Measurements from ENCODE around the gene AGO3. TPM values are rescaled to one million over a fixed set of nuclear protein-coding genes. Genes with fewer than 3 reads are reported as not detected.
A peak's percentile ranks its signal among the peaks of the same experiment; 100 is the strongest.

Gene AGO3
- total RNA-seq, 1 donor from 2014 or later, result 29.2 TPM

- Mint-ChIP-seq H3K36me3 (ENCODE audit: low read depth) (no peaks in the 10 kb centered on the region), H3K27ac (ENCODE audit: unreplicated experiment) (no peak overlapping the region), H3K27me3 (ENCODE audit: low read depth) (no peaks in the 10 kb centered on the region), H3K9me3 (no peaks in the 10 kb centered on the region), H3K4me3 (no peak overlapping the region), H3K4me1 (peaks cover 6% of the 10 kb centered on the region)
- TF ChIP-seq, protein P1, sequence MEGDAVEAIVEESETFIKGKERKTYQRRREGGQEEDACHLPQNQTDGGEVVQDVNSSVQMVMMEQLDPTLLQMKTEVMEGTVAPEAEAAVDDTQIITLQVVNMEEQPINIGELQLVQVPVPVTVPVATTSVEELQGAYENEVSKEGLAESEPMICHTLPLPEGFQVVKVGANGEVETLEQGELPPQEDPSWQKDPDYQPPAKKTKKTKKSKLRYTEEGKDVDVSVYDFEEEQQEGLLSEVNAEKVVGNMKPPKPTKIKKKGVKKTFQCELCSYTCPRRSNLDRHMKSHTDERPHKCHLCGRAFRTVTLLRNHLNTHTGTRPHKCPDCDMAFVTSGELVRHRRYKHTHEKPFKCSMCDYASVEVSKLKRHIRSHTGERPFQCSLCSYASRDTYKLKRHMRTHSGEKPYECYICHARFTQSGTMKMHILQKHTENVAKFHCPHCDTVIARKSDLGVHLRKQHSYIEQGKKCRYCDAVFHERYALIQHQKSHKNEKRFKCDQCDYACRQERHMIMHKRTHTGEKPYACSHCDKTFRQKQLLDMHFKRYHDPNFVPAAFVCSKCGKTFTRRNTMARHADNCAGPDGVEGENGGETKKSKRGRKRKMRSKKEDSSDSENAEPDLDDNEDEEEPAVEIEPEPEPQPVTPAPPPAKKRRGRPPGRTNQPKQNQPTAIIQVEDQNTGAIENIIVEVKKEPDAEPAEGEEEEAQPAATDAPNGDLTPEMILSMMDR (conservative IDR thresholded peaks at IDR 0.05), result no peak
- no peak for DNase-seq (ENCODE audit: low read depth, low spot score)
Observed at GRCh38 chr1:36076979-36077573, 146.2 kb downstream of the AGO3 start.

GRCh38 chr1:36080236-36080635, 149.3 kb downstream of the AGO3 start:
- DNase-seq (ENCODE audit: low read depth, low spot score), result no peak
- no peaks in the 10 kb centered on the region for H3K36me3 Mint-ChIP-seq (ENCODE audit: low read depth)
- TF ChIP-seq, protein P1 (conservative IDR thresholded peaks at IDR 0.05), result no peak
- no peak overlapping the region for H3K4me3 Mint-ChIP-seq
- no peaks in the 10 kb centered on the region for H3K9me3 Mint-ChIP-seq
- peaks cover 8% of the 10 kb centered on the region for H3K4me1 Mint-ChIP-seq
- no peak overlapping the region for H3K27ac Mint-ChIP-seq (ENCODE audit: unreplicated experiment)
- no peaks in the 10 kb centered on the region for H3K27me3 Mint-ChIP-seq (ENCODE audit: low read depth)

DNA sequence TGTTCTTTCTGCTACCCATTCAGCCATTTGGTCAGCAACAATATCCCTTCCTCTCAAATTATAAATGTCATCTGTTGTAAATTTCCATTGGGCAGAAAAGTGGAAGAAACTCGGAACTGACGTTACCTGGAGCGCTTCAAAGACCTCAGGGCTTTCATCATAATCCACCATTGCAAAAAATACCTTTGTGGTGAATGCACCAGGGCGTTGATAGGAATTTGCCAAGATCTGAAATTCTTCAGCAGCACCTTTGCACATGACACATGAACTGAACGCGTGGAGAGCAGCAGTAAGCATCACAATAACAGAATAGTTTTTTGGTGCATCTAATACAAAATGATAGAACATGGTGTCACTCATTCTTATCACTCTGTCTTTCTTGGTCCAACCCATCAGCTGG, 149.9 kb downstream of the AGO3 start:
- H3K9me3 Mint-ChIP-seq, result no peaks in the 10 kb centered on the region
- no peaks in the 10 kb centered on the region for H3K36me3 Mint-ChIP-seq (ENCODE audit: low read depth)
- H3K4me3 Mint-ChIP-seq, result peak overlapping the region; percentile 33
- H3K4me1 Mint-ChIP-seq, result peaks cover 8% of the 10 kb centered on the region
- no peaks in the 10 kb centered on the region for H3K27me3 Mint-ChIP-seq (ENCODE audit: low read depth)
- no peak for DNase-seq (ENCODE audit: low read depth, low spot score)
- no peak overlapping the region for H3K27ac Mint-ChIP-seq (ENCODE audit: unreplicated experiment)
- TF ChIP-seq, protein P1 (conservative IDR thresholded peaks at IDR 0.05), result no peak

GRCh38 chr1:36081926-36082485, 151.1 kb downstream of the AGO3 start:
- DNase-seq (ENCODE audit: low read depth, low spot score), result no peak
- no peak overlapping the region for H3K27ac Mint-ChIP-seq (ENCODE audit: unreplicated experiment)

DNA sequence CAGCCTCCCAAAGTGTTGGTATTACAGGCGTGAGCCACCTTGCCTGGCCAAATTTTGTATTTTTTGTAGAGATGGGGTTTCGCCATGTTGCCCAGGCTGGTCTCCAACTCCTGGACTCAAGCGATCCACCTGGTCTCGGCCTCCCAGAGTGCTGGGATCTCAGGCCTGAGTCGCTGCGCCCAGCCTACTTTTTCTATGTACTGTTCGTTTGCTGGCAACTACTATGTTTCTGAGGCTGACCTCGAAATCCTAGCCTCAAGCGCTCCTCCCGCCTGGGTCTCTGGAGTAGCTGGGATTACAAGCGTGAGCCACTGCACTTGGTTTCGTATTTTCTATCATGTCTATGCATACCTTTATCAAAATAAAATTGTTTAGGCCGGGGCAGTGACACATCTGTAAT, 152.3 kb downstream of the AGO3 start:
- H3K4me3 Mint-ChIP-seq, result peak overlapping the region; percentile 61
- TF ChIP-seq, protein P1 (conservative IDR thresholded peaks at IDR 0.05), result no peak
- no peak for DNase-seq (ENCODE audit: low read depth, low spot score)
- no peaks in the 10 kb centered on the region for H3K36me3 Mint-ChIP-seq (ENCODE audit: low read depth)
- H3K4me1 Mint-ChIP-seq, result peaks cover 17% of the 10 kb centered on the region
- H3K9me3 Mint-ChIP-seq, result no peaks in the 10 kb centered on the region
- no peak overlapping the region for H3K27ac Mint-ChIP-seq (ENCODE audit: unreplicated experiment)
- no peaks in the 10 kb centered on the region for H3K27me3 Mint-ChIP-seq (ENCODE audit: low read depth)

More at GRCh38 chr1:36081926-36082485, 151.1 kb downstream of the AGO3 start:
- Mint-ChIP-seq H3K36me3 (ENCODE audit: low read depth) (no peaks in the 10 kb centered on the region), H3K9me3 (no peaks in the 10 kb centered on the region), H3K4me3 (peak overlapping the region; percentile 68), H3K27me3 (ENCODE audit: low read depth) (no peaks in the 10 kb centered on the region), H3K4me1 (peaks cover 15% of the 10 kb centered on the region)
- TF ChIP-seq, protein P1 (conservative IDR thresholded peaks at IDR 0.05), result no peak
